ENCODE measurements around the gene FOXP4. TPM values are rescaled to one million over a fixed set of nuclear protein-coding genes. Genes with fewer than 3 reads are reported as not detected.

Gene FOXP4
- total RNA-seq, 4 donors from 2014 or later: 12.6 to 42.4 (median 23.7) TPM

DNA sequence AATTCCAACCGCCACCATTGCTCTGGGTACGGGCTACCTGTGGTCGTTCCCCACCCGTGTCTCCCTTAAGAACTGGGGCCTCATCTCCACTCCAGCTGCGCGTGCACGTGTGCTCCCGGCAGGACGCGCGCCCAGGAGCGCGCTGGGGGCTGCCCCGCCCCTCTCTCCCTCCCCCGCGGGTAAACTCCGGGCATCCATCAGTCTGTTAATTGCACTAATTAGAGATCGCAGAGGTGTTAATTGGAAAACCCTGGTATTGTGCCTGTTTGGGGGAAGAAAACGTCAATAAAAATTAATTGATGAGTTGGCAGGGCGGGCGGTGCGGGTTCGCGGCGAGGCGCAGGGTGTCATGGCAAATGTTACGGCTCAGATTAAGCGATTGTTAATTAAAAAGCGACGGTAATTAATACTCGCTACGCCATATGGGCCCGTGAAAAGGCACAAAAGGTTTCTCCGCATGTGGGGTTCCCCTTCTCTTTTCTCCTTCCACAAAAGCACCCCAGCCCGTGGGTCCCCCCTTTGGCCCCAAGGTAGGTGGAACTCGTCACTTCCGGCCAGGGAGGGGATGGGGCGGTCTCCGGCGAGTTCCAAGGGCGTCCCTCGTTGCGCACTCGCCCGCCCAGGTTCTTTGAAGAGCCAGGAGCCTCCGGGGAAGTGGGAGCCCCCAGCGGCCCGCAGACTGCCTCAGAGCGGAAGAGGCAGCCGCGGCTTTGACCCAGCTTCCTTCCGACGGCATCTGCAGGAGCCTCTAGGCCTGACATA is 14.4 kb downstream of the FOXP4 start:
- Histone ChIP-seq H3K27me3 (no peaks in the 10 kb centered on the region), H3K36me3 (peaks cover 0 to 2% of the 10 kb centered on the region in 2 donors), H3K4me1 (peaks cover 59 to 78% of the 10 kb centered on the region in 2 donors), H3K4me3 (replicated peaks in 1 of 3) (no peak overlapping the region), H3K27ac (peak overlapping the region in 1 of 3 donors; percentile 19), H3K9me3 (no peaks in the 10 kb centered on the region)
- no peak for TF ChIP-seq CTCF (IDR thresholded peaks at IDR 0.05)
- no peak for TF ChIP-seq POLR2A (IDR thresholded peaks at IDR 0.05)
- no peak for DNase-seq
- 60 to 72% methylated on average over 41 to 46 of the region's 53 CpGs for WGBS, 2 donors
- intact Hi-C loops (cut with DNase I): no loop called here

DNA sequence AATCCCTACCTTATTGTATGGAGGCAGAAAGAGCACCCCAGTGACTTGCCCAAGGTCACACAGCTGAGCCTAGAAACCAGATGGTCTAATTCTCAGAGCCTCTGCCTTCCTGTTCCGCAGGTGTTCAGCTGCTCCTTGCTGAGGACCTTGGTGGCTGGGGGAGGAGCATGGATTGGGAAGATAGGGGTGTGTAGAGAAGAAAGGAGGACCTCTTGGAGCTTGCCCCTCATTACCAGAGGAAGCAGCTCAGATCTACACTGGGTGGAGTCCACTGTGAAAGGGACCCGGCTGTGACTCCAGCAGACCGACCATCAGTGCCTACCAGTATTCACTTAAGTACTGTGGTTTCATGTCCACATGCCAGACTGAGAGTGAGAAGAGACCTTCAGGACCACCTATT is 15.2 kb downstream of the FOXP4 start:
- H3K4me1 ChIP-seq: peaks cover 51 to 81% of the 10 kb centered on the region in 2 donors
- no peak overlapping the region for H3K4me3 ChIP-seq (replicated peaks in 1 of 3)

DNA sequence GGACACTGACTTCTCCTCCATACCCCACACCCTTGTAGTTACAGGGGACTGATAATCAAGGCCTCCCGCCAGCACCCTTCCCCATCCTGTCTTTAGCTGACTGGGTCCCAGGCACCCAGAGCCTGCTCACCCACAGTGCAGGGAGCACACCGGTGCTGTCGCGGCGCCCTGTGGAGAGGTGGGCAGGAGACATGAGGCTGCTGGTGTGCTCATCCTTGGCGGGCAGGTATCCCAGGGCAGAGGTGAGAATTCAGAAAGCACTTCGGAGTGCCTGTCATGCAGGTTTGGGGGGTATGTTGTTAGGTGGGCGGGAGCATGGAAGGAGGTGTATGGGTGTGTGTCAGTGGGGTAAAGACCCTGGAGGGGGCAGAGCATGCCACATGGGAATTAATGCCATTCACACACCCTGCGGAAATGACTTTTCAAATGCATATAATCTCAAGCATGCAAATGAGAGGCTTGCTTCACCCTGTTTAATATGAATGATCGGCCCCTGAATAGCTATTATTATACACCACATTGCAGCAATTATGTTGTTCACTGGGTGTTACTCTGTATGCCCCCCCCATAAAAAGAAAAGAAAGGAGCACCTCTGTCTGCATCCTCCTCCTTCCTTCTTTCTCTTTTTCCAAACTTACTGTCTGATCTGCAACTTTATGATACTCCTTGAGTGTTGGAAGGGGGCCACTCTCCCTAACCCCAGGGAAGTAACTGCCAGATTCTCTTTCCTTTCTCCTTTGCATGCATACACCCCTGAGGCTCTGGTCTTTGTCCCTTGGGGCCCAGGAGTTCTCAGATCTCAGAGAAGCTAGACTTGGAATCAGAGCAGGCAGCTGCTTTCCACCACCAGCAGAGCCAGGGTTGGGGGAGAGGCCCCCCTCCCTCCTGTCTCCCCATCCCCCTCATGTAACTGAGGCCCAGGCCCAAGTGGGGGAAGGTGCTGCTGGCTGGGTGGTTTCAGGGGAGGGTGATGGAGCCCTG is 16.0 kb downstream of the FOXP4 start:
- H3K27ac ChIP-seq: peak overlapping the region in 2 of 3 donors; percentile 12 to 46
- peaks cover 47 to 81% of the 10 kb centered on the region in 2 donors for H3K4me1 ChIP-seq
- WGBS, 2 donors: 85 to 90% methylated on average over 9 to 10 of the region's 10 CpGs

More for the DNA sequence above, 15.2 kb downstream of the FOXP4 start:
- Histone ChIP-seq H3K27ac (peak overlapping the region in 2 of 3 donors; percentile 4 to 19), H3K36me3 (peaks cover 0 to 10% of the 10 kb centered on the region in 2 donors), H3K27me3 (no peaks in the 10 kb centered on the region), H3K9me3 (no peaks in the 10 kb centered on the region)
- DNase-seq: no peak
- TF ChIP-seq CTCF (IDR thresholded peaks at IDR 0.05) (no peak), POLR2A (IDR thresholded peaks at IDR 0.05) (no peak)
- intact Hi-C loops (cut with DNase I): no loop called here
- 82 to 91% methylated on average over 3 of the region's 3 CpGs for WGBS, 2 donors

GRCh38 chr6:41563060-41563776 is 17.0 kb downstream of the FOXP4 start:
- peak overlapping the region in 1 of 3 donors; percentile 46 for H3K27ac ChIP-seq
- no peak for DNase-seq
- no peaks in the 10 kb centered on the region for H3K27me3 ChIP-seq
- no peak overlapping the region for H3K4me3 ChIP-seq (replicated peaks in 1 of 3)
- intact Hi-C loops (cut with DNase I): no loop called here
- no peak for TF ChIP-seq CTCF (IDR thresholded peaks at IDR 0.05)
- TF ChIP-seq POLR2A (IDR thresholded peaks at IDR 0.05): no peak
- H3K36me3 ChIP-seq: peaks cover 7 to 18% of the 10 kb centered on the region in 2 donors
- 63 to 64% methylated on average over 8 of the region's 8 CpGs for WGBS, 2 donors
- peaks cover 49 to 81% of the 10 kb centered on the region in 2 donors for H3K4me1 ChIP-seq
- no peaks in the 10 kb centered on the region for H3K9me3 ChIP-seq

More for the DNA sequence above, 16.0 kb downstream of the FOXP4 start:
- no peak overlapping the region for H3K4me3 ChIP-seq (replicated peaks in 1 of 3)
- intact Hi-C loops (cut with DNase I): no loop called here
- no peak for TF ChIP-seq POLR2A (IDR thresholded peaks at IDR 0.05)
- TF ChIP-seq CTCF (IDR thresholded peaks at IDR 0.05): no peak
- H3K36me3 ChIP-seq: peaks cover 7 to 18% of the 10 kb centered on the region in 2 donors
- no peak for DNase-seq
- no peaks in the 10 kb centered on the region for H3K9me3 ChIP-seq
- no peaks in the 10 kb centered on the region for H3K27me3 ChIP-seq

Measured in thyroid gland (tissue), 4 donors.